MM.1S (cell line): ENCODE results near the gene ADGRL3.

Source experiments
- DNase-seq: peaks from one replicate; pipeline ENCODE4 v3.0.0-alpha.2; 2015
- H2AFZ ChIP-seq: fragments of 300-600 bp; sonication (generic); 2 replicates; pipeline ENCODE4 v1.6.0; 2016; ENCODE audit warnings: antibody characterized with exemption, low read length
- H3F3A ChIP-seq: fragments of 300-600 bp; sonication (generic); 2 replicates; pipeline ENCODE4 v1.6.1; 2016; ENCODE audit warnings: mild to moderate bottlenecking, antibody characterized with exemption, low read length, moderate library complexity, mixed read lengths; ENCODE audit not compliant: insufficient read depth
- H3K27ac ChIP-seq: fragments of 300-600 bp; sonication (generic); 2 replicates; pipeline ENCODE4 v1.5.1; 2016; ENCODE audit warnings: mild to moderate bottlenecking, low read length
- H3K27me3 ChIP-seq: fragments of 300-600 bp; sonication (generic); replicated peaks from 2 replicates; pipeline ENCODE4 v1.6.0; 2016; ENCODE audit warnings: low read length; ENCODE audit not compliant: insufficient read depth
- H3K36me3 ChIP-seq: fragments of 300-600 bp; sonication (generic); replicated peaks from 2 replicates; pipeline ENCODE4 v1.6.1; 2016; ENCODE audit warnings: mild to moderate bottlenecking, low read length, mixed read lengths; ENCODE audit not compliant: insufficient read depth
- H3K4me1 ChIP-seq: fragments of 300-600 bp; sonication (generic); 2 replicates; pipeline ENCODE4 v1.6.1; 2016; ENCODE audit warnings: low read length, mixed read lengths
- H3K4me2 ChIP-seq: fragments of 300-600 bp; sonication (generic); 2 replicates; pipeline ENCODE4 v1.6.0; 2016; ENCODE audit warnings: low read depth, low read length
- H3K4me3 ChIP-seq: fragments of 300-600 bp; sonication (generic); 2 replicates; pipeline ENCODE4 v1.5.1; 2016; ENCODE audit warnings: low read length, mixed read lengths
- H3K79me2 ChIP-seq: fragments of 300-600 bp; sonication (generic); 2 replicates; pipeline ENCODE4 v1.6.1; 2016; ENCODE audit warnings: mixed run types, low read length, mixed read lengths
- H3K9ac ChIP-seq: fragments of 300-600 bp; sonication (generic); 2 replicates; pipeline ENCODE4 v1.6.1; 2016; ENCODE audit warnings: low read length, mixed read lengths
- H3K9me2 ChIP-seq: fragments of 300-600 bp; sonication (generic); replicated peaks from 2 replicates; pipeline ENCODE4 v1.6.1; 2016; ENCODE audit warnings: mild to moderate bottlenecking, low read length, mixed read lengths; ENCODE audit not compliant: insufficient read depth
- H3K9me3 ChIP-seq: fragments of 300-600 bp; sonication (generic); replicated peaks from 2 replicates; pipeline ENCODE4 v1.6.1; 2016; ENCODE audit warnings: mild to moderate bottlenecking, low read length, mixed read lengths; ENCODE audit not compliant: insufficient read depth
- H4K20me1 ChIP-seq: fragments of 300-600 bp; sonication (generic); 2 replicates; pipeline ENCODE4 v1.6.1; 2016; ENCODE audit warnings: mild to moderate bottlenecking, low read length, moderate library complexity, mixed read lengths; ENCODE audit not compliant: insufficient read depth
- CTCF ChIP-seq: fragments of 300-600 bp; sonication (generic); IDR thresholded peaks from 2 replicates; pipeline ENCODE4 v1.5.1; 2016; ENCODE audit warnings: antibody characterized with exemption, low read length, mixed read lengths
- EZH2 ChIP-seq: fragments of 300-600 bp; sonication (generic); optimal IDR thresholded peaks from 2 replicates; pipeline ENCODE3; 2017; ENCODE audit warnings: low read depth, mild to moderate bottlenecking, antibody characterized with exemption, low read length, mixed read lengths
- EZH2phosphoT487 ChIP-seq: fragments of 300-600 bp; sonication (generic); IDR thresholded peaks from 2 replicates; pipeline ENCODE4 v1.6.1; 2018; ENCODE audit warnings: antibody characterized with exemption, low read length

ADGRL3 gene

GRCh38 chr4:61663310-61663709, 463.2 kb downstream of the ADGRL3 start:
- H3K4me1 ChIP-seq = no peaks in the 10 kb centered on the region
- no peaks in the 10 kb centered on the region for H3F3A ChIP-seq
- H3K27ac ChIP-seq = no peak overlapping the region
- H3K4me2 ChIP-seq = no peak overlapping the region
- H3K4me3 ChIP-seq = no peak overlapping the region
- no peak overlapping the region for H3K9ac ChIP-seq
- no peaks in the 10 kb centered on the region for H4K20me1 ChIP-seq
- H3K36me3 ChIP-seq = no peaks in the 10 kb centered on the region
- no peak for TF ChIP-seq EZH2phosphoT487
- TF ChIP-seq EZH2 = no peak
- no peak for TF ChIP-seq CTCF
- H2AFZ ChIP-seq = no peak overlapping the region
- no peaks in the 10 kb centered on the region for H3K27me3 ChIP-seq
- no peaks in the 10 kb centered on the region for H3K9me3 ChIP-seq
- no peak for DNase-seq
- H3K9me2 ChIP-seq = no peaks in the 10 kb centered on the region
- no peaks in the 10 kb centered on the region for H3K79me2 ChIP-seq

GRCh38 chr4:61665649-61666048, 465.5 kb downstream of the ADGRL3 start:
- no peaks in the 10 kb centered on the region for H4K20me1 ChIP-seq
- H2AFZ ChIP-seq = no peak overlapping the region
- no peak overlapping the region for H3K4me3 ChIP-seq
- no peak overlapping the region for H3K27ac ChIP-seq
- no peaks in the 10 kb centered on the region for H3K79me2 ChIP-seq
- H3K9me3 ChIP-seq = no peaks in the 10 kb centered on the region
- H3F3A ChIP-seq = no peaks in the 10 kb centered on the region
- H3K36me3 ChIP-seq = no peaks in the 10 kb centered on the region
- no peak for TF ChIP-seq CTCF
- no peak for TF ChIP-seq EZH2phosphoT487
- no peak for TF ChIP-seq EZH2
- no peaks in the 10 kb centered on the region for H3K4me1 ChIP-seq
- DNase-seq = no peak
- H3K9me2 ChIP-seq = no peaks in the 10 kb centered on the region
- H3K4me2 ChIP-seq = no peak overlapping the region
- no peak overlapping the region for H3K9ac ChIP-seq
- H3K27me3 ChIP-seq = no peaks in the 10 kb centered on the region

- H3K36me3 ChIP-seq = no peaks in the 10 kb centered on the region
- H3K9me3 ChIP-seq = no peaks in the 10 kb centered on the region
- H3F3A ChIP-seq = no peaks in the 10 kb centered on the region
- no peak overlapping the region for H2AFZ ChIP-seq
- TF ChIP-seq CTCF (no peak), EZH2 (no peak), EZH2phosphoT487 (no peak)
- H3K9me2 ChIP-seq = no peaks in the 10 kb centered on the region
- no peak for DNase-seq
- H3K4me2 ChIP-seq = no peak overlapping the region
- H3K4me1 ChIP-seq = no peaks in the 10 kb centered on the region
- no peak overlapping the region for H3K4me3 ChIP-seq
- H3K27me3 ChIP-seq = no peaks in the 10 kb centered on the region
- H3K79me2 ChIP-seq = no peaks in the 10 kb centered on the region
- no peaks in the 10 kb centered on the region for H4K20me1 ChIP-seq
- H3K27ac ChIP-seq = no peak overlapping the region
- no peak overlapping the region for H3K9ac ChIP-seq
Observed at GRCh38 chr4:61666244-61666643, 466.1 kb downstream of the ADGRL3 start.

- TF ChIP-seq EZH2 (no peak), EZH2phosphoT487 (no peak), CTCF (no peak)
Observed at GRCh38 chr4:61671599-61671998, 471.5 kb downstream of the ADGRL3 start.

More at GRCh38 chr4:61671599-61671998, 471.5 kb downstream of the ADGRL3 start:
- H3K9ac ChIP-seq = no peak overlapping the region
- no peaks in the 10 kb centered on the region for H3K4me1 ChIP-seq
- no peaks in the 10 kb centered on the region for H3K9me2 ChIP-seq
- no peak overlapping the region for H3K4me3 ChIP-seq
- H4K20me1 ChIP-seq = no peaks in the 10 kb centered on the region
- H3K27ac ChIP-seq = no peak overlapping the region
- no peak overlapping the region for H3K4me2 ChIP-seq
- no peaks in the 10 kb centered on the region for H3F3A ChIP-seq
- no peaks in the 10 kb centered on the region for H3K27me3 ChIP-seq
- no peak for DNase-seq
- H3K36me3 ChIP-seq = no peaks in the 10 kb centered on the region
- H2AFZ ChIP-seq = no peak overlapping the region
- H3K79me2 ChIP-seq = no peaks in the 10 kb centered on the region
- H3K9me3 ChIP-seq = no peaks in the 10 kb centered on the region
